Measurements from ENCODE around the gene FAM124A.
A peak's percentile ranks its signal among the peaks of the same experiment; 100 is the strongest.

FAM124A gene

GRCh38 chr13:51244637-51245405 is 22.6 kb downstream of the FAM124A start:
- DNase-seq, result no peak

GRCh38 chr13:51245583-51245982 is 23.4 kb downstream of the FAM124A start:
- DNase-seq, result no peak

- DNase-seq, result no peak
Measured at GRCh38 chr13:51246025-51246417, 23.8 kb downstream of the FAM124A start.

- DNase-seq, result no peak
Measured at GRCh38 chr13:51246418-51247277, 24.4 kb downstream of the FAM124A start.

GRCh38 chr13:51249255-51249654 is 27.1 kb downstream of the FAM124A start:
- DNase-seq, result no peak

- no peak for DNase-seq
Measured at GRCh38 chr13:51249770-51250741, 27.9 kb downstream of the FAM124A start.

GRCh38 chr13:51251480-51251879 is 29.3 kb downstream of the FAM124A start:
- DNase-seq, result no peak

- DNase-seq, result peak; percentile 51
Measured at GRCh38 chr13:51252954-51253532, 30.8 kb downstream of the FAM124A start.

GRCh38 chr13:51255556-51255955 is 33.4 kb downstream of the FAM124A start:
- no peak for DNase-seq

GRCh38 chr13:51257187-51257586 is 35.0 kb downstream of the FAM124A start:
- DNase-seq, result no peak

- DNase-seq, result no peak
Measured at GRCh38 chr13:51258612-51259548, 36.7 kb downstream of the FAM124A start.

GRCh38 chr13:51260154-51260553 is 38.0 kb downstream of the FAM124A start:
- DNase-seq, result no peak

GRCh38 chr13:51261610-51262249 is 39.5 kb downstream of the FAM124A start:
- no peak for DNase-seq

GRCh38 chr13:51262501-51263211 is 40.5 kb downstream of the FAM124A start:
- no peak for DNase-seq

GRCh38 chr13:51266642-51267041 is 44.4 kb downstream of the FAM124A start:
- DNase-seq, result no peak

GRCh38 chr13:51267622-51268021 is 45.4 kb downstream of the FAM124A start:
- DNase-seq, result no peak

GRCh38 chr13:51269039-51269438 is 46.8 kb downstream of the FAM124A start:
- no peak for DNase-seq

GRCh38 chr13:51270623-51271415 is 48.6 kb downstream of the FAM124A start:
- no peak for DNase-seq

- no peak for DNase-seq
Measured at GRCh38 chr13:51271528-51272085, 49.4 kb downstream of the FAM124A start.

All from GF-D8 (cell line).